HG03439 (cell line): ENCODE results near the gene SCTR.

Source experiments
- ATAC-seq: cut with Tn5 transposase; IDR thresholded peaks from one replicate; pipeline ENCODE4 v1.9.1; 2021; ENCODE audit warnings: mild to moderate bottlenecking, moderate library complexity; ENCODE audit not compliant: unreplicated experiment

The SCTR gene

DNA sequence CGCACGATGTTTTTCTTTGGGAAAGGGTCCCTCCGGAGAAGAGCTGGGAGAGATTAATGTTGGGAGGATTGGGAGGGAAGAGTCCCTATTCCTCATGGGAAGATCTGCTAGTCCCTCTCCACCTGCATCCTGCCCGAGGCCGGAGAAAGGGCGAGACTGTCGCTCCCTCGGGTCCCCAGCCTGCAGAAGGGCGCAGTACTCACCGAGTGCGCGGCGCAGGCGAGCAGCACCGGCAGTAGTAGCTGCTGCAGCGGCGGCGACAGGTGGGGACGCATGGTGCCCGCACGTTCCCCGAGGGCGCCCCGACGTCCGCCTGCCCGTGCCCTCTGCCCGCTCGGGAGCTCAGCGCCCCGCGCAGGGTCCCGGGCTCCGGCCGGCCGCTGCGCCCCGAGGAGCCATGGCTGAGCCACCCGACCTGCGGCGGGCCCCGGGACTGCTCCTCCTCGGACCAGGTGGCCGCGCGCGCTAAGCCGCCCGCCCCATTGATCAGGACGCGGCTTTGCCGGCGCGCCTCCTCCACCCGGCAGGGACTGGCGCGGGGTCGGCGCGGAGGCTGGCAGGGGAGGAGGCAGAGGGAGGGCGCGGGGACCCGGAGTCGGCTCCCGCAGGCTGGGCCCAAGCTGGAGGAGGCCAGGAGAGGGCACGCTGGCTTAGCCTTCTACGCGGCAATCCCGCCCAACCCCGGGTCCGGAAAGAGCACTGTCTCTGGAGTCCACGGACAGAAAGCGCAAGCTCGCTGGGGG lies at the start of gene SCTR:
SCTR (minus strand) TSS at position 532 of the 743 bp plus-strand sequence; CDS start at position 275, 257 bp downstream.
- no peak for ATAC-seq

GRCh38 chr2:119567292-119567691 lies 43.0 kb upstream of the SCTR start:
- ATAC-seq: no peak

DNA sequence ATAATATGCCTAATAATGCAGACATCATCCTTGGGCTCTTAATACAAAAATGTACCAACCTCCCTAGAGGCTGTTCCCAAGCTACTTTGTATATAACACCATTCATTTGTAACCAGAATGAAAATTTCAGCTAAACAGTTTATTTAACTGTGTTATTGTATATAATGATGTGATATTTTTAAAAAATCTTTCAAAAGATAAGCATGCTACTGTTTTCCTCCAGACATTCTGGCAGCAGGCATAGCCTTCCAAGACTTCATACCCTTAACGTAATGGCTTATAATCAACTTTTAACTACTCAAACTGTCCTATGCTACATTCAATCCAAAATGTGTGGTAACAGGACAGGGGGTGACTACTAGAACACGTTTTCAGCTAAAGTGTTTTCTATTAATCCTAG lies 41.2 kb upstream of the SCTR start:
- no peak for ATAC-seq

DNA sequence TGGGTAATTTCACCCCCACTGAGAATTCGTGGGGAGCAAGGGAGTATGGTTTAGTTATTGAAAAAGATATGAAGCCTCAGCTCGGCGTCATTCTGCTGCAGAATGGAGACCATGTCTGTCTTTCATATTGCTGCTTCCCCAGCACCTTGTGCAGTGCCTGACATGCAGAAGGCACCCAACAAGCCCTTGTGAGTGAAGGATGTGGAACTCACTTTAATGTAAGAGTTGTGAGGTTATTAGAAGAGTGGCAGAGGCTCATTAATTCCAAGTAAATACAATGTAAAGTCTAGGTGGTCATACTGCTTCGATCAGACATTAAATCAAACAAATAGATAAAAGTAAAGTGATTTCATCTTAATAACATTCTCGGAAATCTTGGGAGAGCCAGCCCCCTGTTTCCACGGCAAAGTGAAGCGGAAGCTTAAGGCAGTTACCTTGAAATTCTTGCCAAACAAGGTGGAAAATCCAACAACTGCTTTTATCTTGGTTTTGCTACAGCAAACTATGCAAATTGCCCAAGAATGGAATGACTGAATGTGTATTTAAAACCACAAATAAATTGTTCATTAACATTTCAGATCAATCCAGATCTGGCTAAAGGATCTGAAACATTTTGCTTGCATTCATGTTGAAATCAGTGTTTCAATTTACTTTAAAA lies 29.5 kb upstream of the SCTR start:
- no peak for ATAC-seq

- no peak for ATAC-seq
Observed at GRCh38 chr2:119552902-119553301, 28.6 kb upstream of the SCTR start.

- no peak for ATAC-seq
Observed at GRCh38 chr2:119550856-119551255, 26.6 kb upstream of the SCTR start.

DNA sequence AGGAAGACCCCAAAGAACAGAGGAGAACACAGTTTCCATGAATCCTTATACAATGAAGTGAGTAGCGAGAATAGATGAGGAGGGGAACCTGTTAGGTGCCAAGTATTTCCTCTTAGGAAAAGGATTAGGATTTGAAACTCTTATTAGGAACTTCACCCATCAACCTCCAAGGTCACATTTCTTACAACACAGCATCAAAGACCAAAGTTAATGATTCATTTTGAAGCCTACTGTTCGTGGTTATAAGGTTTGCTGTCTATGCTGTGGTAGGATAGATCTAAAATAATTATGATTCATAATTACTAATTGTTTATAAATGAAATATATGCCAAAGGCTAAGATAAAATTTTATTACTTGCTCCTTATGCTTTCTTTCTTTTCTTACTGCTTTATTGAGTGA lies 26.1 kb upstream of the SCTR start:
- no peak for ATAC-seq

DNA sequence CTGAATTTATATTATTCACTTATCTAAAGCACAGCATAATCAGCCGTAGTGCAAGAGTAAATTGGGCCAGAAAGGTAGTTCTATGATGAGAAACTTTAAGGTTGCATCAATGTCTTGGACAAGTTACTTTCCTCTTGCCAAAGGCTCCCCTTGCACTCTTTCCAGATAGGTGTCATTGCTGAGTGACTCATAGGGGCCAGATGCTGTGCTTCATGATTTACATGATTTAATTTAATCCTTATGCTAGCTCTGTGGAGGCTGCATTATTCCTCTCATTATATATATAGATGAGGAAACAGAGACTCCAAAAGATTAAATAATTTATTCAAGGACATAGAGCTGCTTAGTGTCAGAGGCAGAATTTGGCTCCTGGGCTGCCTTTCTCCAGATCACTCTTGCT lies 25.0 kb upstream of the SCTR start:
- ATAC-seq: no peak

GRCh38 chr2:119548516-119549120 lies 24.3 kb upstream of the SCTR start:
- no peak for ATAC-seq

DNA sequence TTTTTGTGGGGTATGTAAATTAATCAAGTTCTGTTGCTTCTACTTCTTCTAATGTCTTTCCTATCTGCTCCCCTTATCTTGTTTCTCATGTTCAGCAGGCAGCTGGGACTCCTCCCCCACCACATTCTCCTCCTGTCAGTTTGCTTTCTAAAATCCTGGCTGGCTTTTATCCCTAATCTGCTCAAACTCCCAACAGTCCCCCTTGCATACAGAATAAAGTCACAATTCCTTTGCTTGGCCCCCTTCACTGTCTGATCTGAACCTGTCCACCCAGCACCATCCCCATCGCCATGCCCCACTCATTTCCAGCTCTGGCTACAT lies 22.1 kb upstream of the SCTR start:
- no peak for ATAC-seq

GRCh38 chr2:119545754-119546446 lies 21.6 kb upstream of the SCTR start:
- no peak for ATAC-seq

- no peak for ATAC-seq
Observed at GRCh38 chr2:119544939-119545475, 20.7 kb upstream of the SCTR start.

DNA sequence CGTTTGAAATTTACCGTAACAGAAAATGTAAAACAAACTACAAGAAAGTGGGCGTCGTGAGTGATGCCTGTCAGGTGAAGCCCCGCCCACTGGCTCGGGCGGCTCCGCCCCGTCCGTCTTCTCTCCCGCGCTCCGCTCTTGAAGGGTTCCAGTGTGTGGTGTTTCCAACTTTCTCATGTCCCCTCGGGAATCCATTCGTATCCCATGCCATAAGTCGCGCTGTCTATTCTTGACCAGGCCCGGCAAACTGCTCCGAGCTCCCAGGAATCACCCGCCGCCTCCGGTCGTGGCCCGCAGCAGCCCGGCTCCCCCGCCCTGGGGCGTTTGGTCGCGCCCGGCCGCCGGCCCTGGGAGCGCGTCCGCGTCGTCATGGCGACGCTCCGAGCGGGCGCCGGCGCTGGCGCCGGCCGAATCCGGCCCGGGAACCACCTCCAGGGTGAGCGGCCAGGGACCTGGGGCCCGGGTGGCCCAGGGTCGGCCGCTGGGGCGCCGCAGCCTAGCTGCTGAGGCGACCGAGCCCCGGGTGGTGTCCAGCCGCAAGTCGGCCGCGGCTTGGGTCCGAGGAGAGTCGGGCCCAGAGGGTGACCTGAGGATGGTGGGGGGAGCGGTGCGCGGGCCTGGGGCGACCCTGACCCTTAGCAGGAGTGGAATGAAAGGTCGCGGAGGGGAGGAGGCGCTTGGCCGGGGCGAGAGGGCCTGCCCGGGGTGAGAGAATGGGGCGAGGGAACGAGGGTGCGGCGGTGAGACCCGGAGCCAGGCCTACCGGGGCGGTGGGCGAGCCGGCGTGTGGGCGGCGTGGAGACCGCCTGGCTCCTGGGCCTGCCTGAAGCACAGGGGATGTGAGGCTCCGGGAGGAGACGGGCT lies 20.0 kb upstream of the SCTR start, which contains the start of gene CFAP221:
CFAP221 (plus strand) TSS at position 375 of the 864 bp plus-strand sequence. CDS start 1,683 bp downstream, outside the sequence.
- ATAC-seq: no peak

GRCh38 chr2:119541476-119541875 lies 17.2 kb upstream of the SCTR start:
- ATAC-seq: no peak

DNA sequence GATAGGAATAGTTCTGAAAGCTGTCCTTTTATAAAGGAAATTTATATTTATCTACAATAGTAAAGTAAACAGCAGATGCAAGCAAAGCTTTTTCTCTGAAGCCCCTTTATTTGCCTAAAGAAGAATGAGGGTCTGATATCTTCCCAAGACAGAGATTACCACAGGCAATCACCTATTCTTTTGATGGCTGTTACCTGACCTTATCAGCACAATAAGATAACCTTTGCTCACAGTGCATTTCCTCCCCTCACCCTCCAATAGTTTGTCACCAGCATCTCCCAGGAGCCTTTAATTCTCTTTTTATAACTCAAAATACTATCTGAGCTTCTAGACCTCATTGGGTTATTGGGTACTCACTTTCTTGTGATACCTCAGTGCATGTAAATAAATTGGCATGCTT lies 13.5 kb upstream of the SCTR start:
- ATAC-seq: no peak

DNA sequence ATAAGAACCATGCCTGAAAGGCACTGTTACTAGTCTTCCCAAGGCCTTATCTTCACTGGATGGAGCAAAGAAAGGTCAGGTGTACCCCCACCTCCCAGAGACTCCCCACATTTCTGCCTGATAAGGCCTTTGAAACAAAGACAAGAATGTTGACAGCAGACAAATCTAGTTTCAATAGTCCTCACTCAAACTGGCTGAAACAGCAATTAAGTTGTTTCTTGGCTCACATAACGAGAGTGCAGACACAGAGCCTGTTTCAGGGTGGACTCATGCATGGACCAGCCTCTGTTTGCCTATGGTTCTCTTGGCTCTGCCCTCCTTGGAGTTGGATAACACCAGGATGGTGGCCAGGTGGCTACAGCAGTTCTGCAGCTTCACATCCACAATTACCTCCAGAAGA lies 12.4 kb upstream of the SCTR start:
- no peak for ATAC-seq

DNA sequence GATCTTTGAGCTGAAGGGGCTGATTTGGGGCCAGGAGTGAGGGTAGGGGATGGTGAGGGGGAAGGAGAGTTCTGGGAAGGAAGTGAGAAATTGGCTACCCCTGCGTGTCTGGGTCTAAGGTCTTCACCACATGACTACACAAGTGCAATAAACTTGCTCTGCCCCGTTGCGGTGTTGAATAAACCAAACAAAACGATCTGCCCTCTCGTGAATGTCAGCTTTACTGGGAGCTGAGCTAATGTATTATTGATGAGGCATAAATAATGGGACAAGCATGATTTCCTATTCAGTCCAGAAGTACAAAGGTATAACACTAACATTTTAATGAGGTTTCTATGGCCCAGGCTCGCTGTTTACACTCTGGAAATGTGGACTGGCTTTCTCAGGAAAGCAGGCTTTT lies 11.9 kb upstream of the SCTR start:
- ATAC-seq: no peak

- no peak for ATAC-seq
Observed at GRCh38 chr2:119533560-119533959, 9.3 kb upstream of the SCTR start.

DNA sequence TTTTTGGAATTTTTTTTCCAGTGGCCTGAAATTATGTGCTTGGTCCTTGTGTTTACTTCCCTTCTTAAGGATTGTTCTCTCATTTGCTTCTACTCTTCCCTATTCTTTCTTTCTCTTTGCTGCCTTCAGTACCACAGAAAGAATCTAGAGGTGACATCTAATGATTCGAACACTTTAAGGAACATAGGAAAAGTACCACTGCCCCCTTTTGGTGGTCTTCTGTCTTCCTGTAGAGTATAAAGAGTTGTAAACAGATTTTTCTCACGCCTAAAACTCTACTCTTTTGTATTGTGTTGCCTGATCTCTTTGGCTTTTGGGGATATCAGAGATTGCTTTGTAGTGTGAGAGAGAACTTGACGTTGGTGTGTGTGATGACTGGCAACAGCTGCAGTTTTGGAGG lies 7.0 kb upstream of the SCTR start:
- ATAC-seq: no peak

DNA sequence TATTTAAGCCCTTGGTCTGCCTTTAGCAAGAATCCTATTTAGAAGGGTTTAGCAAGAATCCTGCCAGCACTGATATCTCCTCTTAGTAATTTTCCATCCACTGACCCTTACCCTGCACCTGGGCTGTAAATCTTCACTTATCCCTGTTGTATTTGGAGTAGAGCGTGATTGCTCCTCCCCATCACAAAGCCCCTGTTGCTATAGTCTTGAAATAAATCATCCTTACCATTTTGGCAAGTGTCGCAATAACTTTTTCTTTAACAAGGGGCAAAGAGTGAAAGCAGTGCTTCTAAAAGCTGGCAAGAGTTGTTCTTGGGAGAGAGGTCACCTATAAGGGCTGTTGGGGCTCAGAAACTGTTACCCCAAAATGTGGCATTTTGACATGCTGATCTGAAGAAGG lies 3.7 kb upstream of the SCTR start:
- ATAC-seq: no peak
